ENCODE results near the gene UBE2E2.

GRCh38 chr3:23157331-23157730 is 45.8 kb upstream of the UBE2E2 start:
- no peak for TF ChIP-seq EZH2phosphoT487 (IDR thresholded peaks at IDR 0.05; ENCODE audit: borderline replicate concordance, low read depth, low read length)
- TF ChIP-seq, protein P1, sequence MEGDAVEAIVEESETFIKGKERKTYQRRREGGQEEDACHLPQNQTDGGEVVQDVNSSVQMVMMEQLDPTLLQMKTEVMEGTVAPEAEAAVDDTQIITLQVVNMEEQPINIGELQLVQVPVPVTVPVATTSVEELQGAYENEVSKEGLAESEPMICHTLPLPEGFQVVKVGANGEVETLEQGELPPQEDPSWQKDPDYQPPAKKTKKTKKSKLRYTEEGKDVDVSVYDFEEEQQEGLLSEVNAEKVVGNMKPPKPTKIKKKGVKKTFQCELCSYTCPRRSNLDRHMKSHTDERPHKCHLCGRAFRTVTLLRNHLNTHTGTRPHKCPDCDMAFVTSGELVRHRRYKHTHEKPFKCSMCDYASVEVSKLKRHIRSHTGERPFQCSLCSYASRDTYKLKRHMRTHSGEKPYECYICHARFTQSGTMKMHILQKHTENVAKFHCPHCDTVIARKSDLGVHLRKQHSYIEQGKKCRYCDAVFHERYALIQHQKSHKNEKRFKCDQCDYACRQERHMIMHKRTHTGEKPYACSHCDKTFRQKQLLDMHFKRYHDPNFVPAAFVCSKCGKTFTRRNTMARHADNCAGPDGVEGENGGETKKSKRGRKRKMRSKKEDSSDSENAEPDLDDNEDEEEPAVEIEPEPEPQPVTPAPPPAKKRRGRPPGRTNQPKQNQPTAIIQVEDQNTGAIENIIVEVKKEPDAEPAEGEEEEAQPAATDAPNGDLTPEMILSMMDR (conservative IDR thresholded peaks at IDR 0.05; ENCODE audit: low read length), result no peak

All from OCI-LY7 (cell line).